ENCODE measurements around the gene DMPK. TPM values are rescaled to one million over a fixed set of nuclear protein-coding genes. Genes with fewer than 3 reads are reported as not detected.

Gene DMPK
- polyA plus RNA-seq, 1 of the 3 experiments (the other 2 are of a cell fraction), result 92.2 TPM

GRCh38 chr19:45814166-45814780 lies 32.0 kb upstream of the DMPK start:
- CTCF ChIA-PET, result interaction anchor here (0.8 to 10.4 kb wide), 6 partner anchors 14 to 88 kb away, joined by 3 to 137 read pairs (median 22); partner anchors contain the start of genes FOXA3, IRF2BP1 and MYPOP
- no peaks in the 10 kb centered on the region for H3K9me2 ChIP-seq
- no peaks in the 10 kb centered on the region for H4K20me1 ChIP-seq (ENCODE audit: insufficient read depth)
- no peaks in the 10 kb centered on the region for H3K9me3 ChIP-seq
- H3K36me3 ChIP-seq (replicated peaks in 1 of 2; ENCODE audit: control insufficient read depth in 1 of 2, insufficient read depth in 2 of 2, low read length in 1 of 2), result peaks cover 2 to 6% of the 10 kb centered on the region in 2 experiments
- POLR2A ChIA-PET, result no interaction called here
- peaks cover 9 to 10% of the 10 kb centered on the region in 2 experiments; a peak in 3 of 4 replicates for H3K4me1 ChIP-seq (ENCODE audit: control insufficient read depth in 1 of 2, insufficient read depth in 2 of 2, low read depth in 1 of 2, low read length in 1 of 2)
- H3K9ac ChIP-seq, result no peak overlapping the region
- WGBS (ENCODE audit: low lambda C conversion rate), result 88% methylated on average over 4 of the region's 12 CpGs
- TF ChIP-seq FOXJ3 (CRISPR knock-in tag; IDR thresholded peaks at IDR 0.05), result no peak
- no peak for TF ChIP-seq ELF1 (IDR thresholded peaks at IDR 0.05)
- no peak for TF ChIP-seq FOXM1 (IDR thresholded peaks at IDR 0.05; ENCODE audit: low read depth)
- TF ChIP-seq MEF2A (IDR thresholded peaks at IDR 0.05; ENCODE audit: borderline replicate concordance, low read depth), result no peak
- no peak for TF ChIP-seq TCF12 (IDR thresholded peaks at IDR 0.05)
- TF ChIP-seq, protein P1, sequence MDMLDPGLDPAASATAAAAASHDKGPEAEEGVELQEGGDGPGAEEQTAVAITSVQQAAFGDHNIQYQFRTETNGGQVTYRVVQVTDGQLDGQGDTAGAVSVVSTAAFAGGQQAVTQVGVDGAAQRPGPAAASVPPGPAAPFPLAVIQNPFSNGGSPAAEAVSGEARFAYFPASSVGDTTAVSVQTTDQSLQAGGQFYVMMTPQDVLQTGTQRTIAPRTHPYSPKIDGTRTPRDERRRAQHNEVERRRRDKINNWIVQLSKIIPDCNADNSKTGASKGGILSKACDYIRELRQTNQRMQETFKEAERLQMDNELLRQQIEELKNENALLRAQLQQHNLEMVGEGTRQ (IDR thresholded peaks at IDR 0.05; ENCODE audit: borderline replicate concordance, low read depth, low read length), result no peak
- no peak for TF ChIP-seq EZH2phosphoT487 (IDR thresholded peaks at IDR 0.05; ENCODE audit: borderline replicate concordance, low read depth)
- no peak for TF ChIP-seq GABPA (IDR thresholded peaks at IDR 0.05; ENCODE audit: low read depth)
- TF ChIP-seq, protein P2, sequence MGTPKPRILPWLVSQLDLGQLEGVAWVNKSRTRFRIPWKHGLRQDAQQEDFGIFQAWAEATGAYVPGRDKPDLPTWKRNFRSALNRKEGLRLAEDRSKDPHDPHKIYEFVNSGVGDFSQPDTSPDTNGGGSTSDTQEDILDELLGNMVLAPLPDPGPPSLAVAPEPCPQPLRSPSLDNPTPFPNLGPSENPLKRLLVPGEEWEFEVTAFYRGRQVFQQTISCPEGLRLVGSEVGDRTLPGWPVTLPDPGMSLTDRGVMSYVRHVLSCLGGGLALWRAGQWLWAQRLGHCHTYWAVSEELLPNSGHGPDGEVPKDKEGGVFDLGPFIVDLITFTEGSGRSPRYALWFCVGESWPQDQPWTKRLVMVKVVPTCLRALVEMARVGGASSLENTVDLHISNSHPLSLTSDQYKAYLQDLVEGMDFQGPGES (IDR thresholded peaks at IDR 0.05; ENCODE audit: low read depth, low read length), result no peak
- no peak for TF ChIP-seq TAF1 (IDR thresholded peaks at IDR 0.05; ENCODE audit: borderline replicate concordance, low read depth, low read length)
- TF ChIP-seq NRF1 (IDR thresholded peaks at IDR 0.05; ENCODE audit: low read depth, low read length), result no peak
- TF ChIP-seq YY1 (IDR thresholded peaks at IDR 0.05; ENCODE audit: low read depth), result no peak
- TF ChIP-seq, protein P3, sequence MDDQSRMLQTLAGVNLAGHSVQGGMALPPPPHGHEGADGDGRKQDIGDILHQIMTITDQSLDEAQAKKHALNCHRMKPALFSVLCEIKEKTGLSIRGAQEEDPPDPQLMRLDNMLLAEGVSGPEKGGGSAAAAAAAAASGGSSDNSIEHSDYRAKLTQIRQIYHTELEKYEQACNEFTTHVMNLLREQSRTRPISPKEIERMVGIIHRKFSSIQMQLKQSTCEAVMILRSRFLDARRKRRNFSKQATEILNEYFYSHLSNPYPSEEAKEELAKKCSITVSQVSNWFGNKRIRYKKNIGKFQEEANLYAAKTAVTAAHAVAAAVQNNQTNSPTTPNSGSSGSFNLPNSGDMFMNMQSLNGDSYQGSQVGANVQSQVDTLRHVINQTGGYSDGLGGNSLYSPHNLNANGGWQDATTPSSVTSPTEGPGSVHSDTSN (IDR thresholded peaks at IDR 0.05), result no peak
- no peak for TF ChIP-seq POLR2AphosphoS5 (IDR thresholded peaks at IDR 0.05; ENCODE audit: low read depth, low read length)
- TF ChIP-seq, protein P4, sequence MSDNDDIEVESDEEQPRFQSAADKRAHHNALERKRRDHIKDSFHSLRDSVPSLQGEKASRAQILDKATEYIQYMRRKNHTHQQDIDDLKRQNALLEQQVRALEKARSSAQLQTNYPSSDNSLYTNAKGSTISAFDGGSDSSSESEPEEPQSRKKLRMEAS (IDR thresholded peaks at IDR 0.05; ENCODE audit: low read depth), result no peak
- peaks cover 9% of the 10 kb centered on the region for H3F3A ChIP-seq (replicated peaks; ENCODE audit: insufficient read depth)
- H2AFZ ChIP-seq (ENCODE audit: low read depth), result no peak overlapping the region
- H3K4me3 ChIP-seq (ENCODE audit: low read depth in 2 of 2, low read length in 1 of 2), result no peak overlapping the region
- H3K79me2 ChIP-seq (ENCODE audit: insufficient read depth), result no peaks in the 10 kb centered on the region
- no peak overlapping the region for H3K4me2 ChIP-seq
- no peak overlapping the region for H3K27ac ChIP-seq (ENCODE audit: low read depth in 2 of 2, low read length in 1 of 2)
- no peak for DNase-seq
- H3K27me3 ChIP-seq (ENCODE audit: insufficient read depth), result no peaks in the 10 kb centered on the region
